Cardiac fibroblast (primary cell): ENCODE results near the gene ABHD4.

Experiments used
- DNase-seq, 2 donors: peaks; one replicate each; pipeline versions ENCODE4 v3.0.0 to v3.0.0-alpha.2; 2010; ENCODE audit warnings: low read depth in 2 of 2
- H3K4me3 ChIP-seq, 2 donors: replicated peaks in 1 of 2; 1 replicate in 1 of 2; 2 replicates in 1 of 2; pipeline ENCODE4 v1.5.1; 2011; ENCODE audit warnings: low read depth in 2 of 2, low read length in 2 of 2, mild to moderate bottlenecking in 2 of 2, moderate library complexity in 1 of 2
- TF ChIP-seq, protein P1 (sequence below): IDR thresholded peaks from one replicate; pipeline ENCODE4 v1.5.1; 2011; ENCODE audit warnings: low read depth, mild to moderate bottlenecking, low read length, inconsistent platforms

ABHD4 gene

DNA sequence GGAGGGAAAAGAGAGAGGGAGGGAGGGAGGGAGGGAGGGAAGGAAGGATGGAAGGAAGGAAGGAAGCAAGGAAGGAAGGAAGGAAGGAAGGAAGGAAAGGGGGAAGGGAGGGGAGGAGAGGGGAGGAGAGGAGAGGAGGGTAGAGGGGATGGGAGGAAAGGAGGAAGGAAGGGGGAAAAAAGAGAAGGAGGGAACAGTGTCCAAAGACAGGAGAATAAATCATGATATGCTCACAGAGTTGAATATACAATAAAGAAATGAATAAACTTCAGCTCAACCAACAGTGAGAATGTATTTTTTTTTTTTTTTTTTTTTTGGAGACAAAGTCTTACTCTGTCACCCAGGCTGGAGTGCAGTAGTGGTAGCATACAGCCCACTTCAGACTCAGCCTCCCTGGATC is 42.1 kb downstream of the ABHD4 start:
- no peak for DNase-seq
- TF ChIP-seq, protein P1, sequence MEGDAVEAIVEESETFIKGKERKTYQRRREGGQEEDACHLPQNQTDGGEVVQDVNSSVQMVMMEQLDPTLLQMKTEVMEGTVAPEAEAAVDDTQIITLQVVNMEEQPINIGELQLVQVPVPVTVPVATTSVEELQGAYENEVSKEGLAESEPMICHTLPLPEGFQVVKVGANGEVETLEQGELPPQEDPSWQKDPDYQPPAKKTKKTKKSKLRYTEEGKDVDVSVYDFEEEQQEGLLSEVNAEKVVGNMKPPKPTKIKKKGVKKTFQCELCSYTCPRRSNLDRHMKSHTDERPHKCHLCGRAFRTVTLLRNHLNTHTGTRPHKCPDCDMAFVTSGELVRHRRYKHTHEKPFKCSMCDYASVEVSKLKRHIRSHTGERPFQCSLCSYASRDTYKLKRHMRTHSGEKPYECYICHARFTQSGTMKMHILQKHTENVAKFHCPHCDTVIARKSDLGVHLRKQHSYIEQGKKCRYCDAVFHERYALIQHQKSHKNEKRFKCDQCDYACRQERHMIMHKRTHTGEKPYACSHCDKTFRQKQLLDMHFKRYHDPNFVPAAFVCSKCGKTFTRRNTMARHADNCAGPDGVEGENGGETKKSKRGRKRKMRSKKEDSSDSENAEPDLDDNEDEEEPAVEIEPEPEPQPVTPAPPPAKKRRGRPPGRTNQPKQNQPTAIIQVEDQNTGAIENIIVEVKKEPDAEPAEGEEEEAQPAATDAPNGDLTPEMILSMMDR, result no peak
- H3K4me3 ChIP-seq, result no peak overlapping the region

DNA sequence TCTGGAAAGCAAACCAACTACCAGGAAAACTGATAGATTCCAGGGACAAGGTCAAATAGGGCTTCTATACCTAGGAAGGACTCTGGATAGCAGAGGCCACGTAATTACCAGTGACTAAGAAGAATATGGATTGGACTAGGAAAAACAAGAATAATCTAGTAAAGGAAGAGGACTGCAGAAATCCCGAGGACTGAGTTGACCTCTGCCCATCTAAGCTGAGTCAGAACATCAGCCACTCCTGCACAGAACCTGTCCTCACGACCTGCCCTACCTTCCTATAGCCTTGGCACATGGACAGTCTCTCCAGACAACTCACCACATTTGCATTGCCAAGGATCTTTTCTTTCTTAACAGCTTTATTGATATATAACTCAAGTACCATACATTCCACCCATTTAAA is 43.7 kb downstream of the ABHD4 start:
- no peak for DNase-seq
- no peak overlapping the region for H3K4me3 ChIP-seq
- TF ChIP-seq, protein P1, result no peak

DNA sequence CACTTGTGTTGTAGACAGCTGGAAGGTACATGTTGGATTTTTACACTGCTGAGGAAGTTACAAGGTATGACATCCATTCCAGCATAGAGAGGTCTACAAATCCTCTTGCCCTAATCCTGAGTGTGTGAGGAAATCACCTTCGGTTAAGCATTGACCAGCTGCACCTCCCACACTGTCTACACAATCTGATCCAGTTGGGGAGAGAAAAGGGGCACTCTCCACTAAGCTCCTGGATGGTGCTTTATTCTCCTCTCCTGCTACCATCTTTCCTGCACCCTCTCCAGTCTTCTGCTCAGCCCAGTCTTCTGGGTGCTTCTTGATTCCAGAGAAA is 46.2 kb downstream of the ABHD4 start, which contains the start of gene OR6J1:
TSS of gene OR6J1 (minus strand) at position 48 of the 331 bp plus-strand sequence. CDS start 9,541 bp downstream, outside the sequence.
- H3K4me3 ChIP-seq, result no peak within 1 kb of the TSS
- DNase-seq, result no peak
- TF ChIP-seq, protein P1, result no peak

DNA sequence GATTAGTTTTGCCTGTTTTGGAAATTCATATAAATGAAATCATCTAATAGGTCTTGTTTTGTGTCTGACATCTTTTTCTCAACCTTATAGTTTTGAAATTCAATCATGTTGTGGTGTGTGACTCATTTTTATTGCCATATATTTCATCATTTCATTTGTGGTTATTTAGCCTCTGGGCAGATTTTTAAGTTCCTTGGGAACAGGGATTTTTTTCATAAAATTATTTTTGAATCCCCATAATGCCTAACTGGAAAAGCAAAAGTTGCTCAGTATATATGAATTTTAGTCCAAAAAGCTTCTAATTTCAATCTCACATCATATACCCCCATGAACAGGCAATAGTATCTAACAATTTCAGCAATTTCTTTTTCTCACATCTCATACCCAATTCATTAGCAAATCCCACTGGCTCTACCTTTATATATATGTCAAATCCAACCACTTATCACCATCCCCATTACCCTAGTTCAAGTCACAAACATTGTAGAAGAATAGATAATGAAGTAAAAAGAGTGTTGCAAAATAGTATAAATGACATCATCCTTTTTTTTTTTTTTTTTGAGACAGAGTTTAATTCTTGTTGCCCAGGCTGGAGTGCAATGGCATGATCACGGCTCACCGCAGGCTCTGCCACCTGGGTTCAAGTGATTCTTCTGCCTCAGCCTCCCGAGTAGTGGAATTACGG is 48.6 kb downstream of the ABHD4 start:
- H3K4me3 ChIP-seq, result no peak overlapping the region
- DNase-seq, result peak; percentile 70 to 85
- TF ChIP-seq, protein P1, result no peak

DNA sequence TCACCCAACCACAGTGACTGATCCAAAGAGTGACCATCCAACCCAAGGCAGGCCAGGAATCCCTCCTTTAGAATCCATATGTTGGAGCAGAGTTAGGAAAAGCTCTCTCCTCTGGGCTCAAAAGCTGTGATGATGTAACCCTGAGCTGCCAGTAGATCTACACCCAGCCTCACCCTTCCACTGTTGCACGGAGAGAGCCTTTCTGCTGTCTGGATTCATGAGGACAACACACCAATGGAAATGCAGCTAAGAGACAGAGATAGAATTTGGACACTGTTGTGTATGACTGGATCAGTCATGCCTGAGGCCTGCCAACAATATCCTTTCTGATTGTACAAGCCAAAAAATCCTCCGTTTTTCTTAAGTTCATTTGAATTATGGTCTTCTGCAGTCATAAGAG is 50.4 kb downstream of the ABHD4 start:
- peak; percentile 33 to 44 for DNase-seq
- TF ChIP-seq, protein P1, result no peak
- no peak overlapping the region for H3K4me3 ChIP-seq

DNA sequence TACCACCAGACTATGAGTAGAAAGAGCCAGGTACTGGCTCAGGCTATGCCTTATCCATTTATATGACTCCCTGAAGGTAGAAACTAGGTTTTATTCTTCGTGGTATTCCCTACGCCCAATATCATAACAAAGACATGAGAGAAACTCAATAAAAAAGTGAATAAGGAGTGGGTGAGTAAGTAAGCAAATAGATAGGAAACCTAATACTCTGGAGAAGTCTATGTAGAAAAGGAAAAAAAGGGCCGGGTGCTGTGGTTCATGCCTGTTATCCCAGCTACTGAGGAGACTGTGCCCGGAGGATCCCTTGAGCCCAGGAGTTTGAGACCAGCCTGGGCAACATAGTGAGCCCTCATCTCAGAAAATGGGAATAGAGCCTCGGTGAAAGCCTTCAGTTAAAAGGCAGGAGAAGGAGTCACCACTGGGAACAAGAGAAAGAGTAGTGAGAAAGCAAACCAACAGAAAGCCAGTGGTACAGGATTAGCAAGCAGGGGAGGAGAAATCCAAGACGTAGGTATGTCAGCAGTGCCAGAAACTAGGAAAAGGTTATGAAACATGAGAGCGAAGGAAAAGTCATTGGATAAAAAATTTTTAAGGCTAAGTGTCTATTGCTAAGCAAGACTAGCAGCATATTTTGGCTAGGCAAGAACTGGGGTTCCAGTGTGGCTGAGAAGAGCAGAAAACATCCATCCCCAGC is 52.1 kb downstream of the ABHD4 start:
- TF ChIP-seq, protein P1, result no peak
- no peak for DNase-seq
- H3K4me3 ChIP-seq, result no peak overlapping the region
